22Rv1 (cell line): ENCODE measurements around the gene RABL3.

ENCODE experiments used
- CTCF ChIP-seq: fragments of 450-650 bp; IDR thresholded peaks from 2 replicates; pipeline ENCODE4 v1.5.1; 2017; ENCODE audit warnings: mild to moderate bottlenecking
- ZFX ChIP-seq: fragments of 450-650 bp; IDR thresholded peaks from 2 replicates; pipeline ENCODE4 v1.6.1; 2017; ENCODE audit warnings: antibody characterized with exemption, borderline replicate concordance

GRCh38 chr3:120706950-120707349 lies 35.4 kb downstream of the RABL3 start:
- no peak for TF ChIP-seq CTCF
- TF ChIP-seq ZFX, result no peak
